ENCODE measurements around the gene TMX2.

- TF ChIP-seq, protein P1, sequence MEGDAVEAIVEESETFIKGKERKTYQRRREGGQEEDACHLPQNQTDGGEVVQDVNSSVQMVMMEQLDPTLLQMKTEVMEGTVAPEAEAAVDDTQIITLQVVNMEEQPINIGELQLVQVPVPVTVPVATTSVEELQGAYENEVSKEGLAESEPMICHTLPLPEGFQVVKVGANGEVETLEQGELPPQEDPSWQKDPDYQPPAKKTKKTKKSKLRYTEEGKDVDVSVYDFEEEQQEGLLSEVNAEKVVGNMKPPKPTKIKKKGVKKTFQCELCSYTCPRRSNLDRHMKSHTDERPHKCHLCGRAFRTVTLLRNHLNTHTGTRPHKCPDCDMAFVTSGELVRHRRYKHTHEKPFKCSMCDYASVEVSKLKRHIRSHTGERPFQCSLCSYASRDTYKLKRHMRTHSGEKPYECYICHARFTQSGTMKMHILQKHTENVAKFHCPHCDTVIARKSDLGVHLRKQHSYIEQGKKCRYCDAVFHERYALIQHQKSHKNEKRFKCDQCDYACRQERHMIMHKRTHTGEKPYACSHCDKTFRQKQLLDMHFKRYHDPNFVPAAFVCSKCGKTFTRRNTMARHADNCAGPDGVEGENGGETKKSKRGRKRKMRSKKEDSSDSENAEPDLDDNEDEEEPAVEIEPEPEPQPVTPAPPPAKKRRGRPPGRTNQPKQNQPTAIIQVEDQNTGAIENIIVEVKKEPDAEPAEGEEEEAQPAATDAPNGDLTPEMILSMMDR (IDR thresholded peaks at IDR 0.05 in 2 of 3, conservative IDR thresholded peaks at IDR 0.05 in 1 of 3; ENCODE audit: control insufficient read depth in 2 of 3, extremely low read depth in 1 of 3, insufficient read depth in 1 of 3, low read depth in 3 of 3, low read length in 3 of 3) = peak in 2 of 3 experiments; percentile 18 to 42; a peak in 2 of 6 replicates
- TF ChIP-seq RAD21 (IDR thresholded peaks at IDR 0.05; ENCODE audit: insufficient read depth, low read depth, low read length) (0 out of 2 replicates have a peak, but pooled peaks have one; percentile 15), KDM1A (IDR thresholded peaks at IDR 0.05; ENCODE audit: borderline replicate concordance) (no peak), FOXK2 (IDR thresholded peaks at IDR 0.05) (no peak), RCOR1 (conservative IDR thresholded peaks at IDR 0.05; ENCODE audit: low read depth, low read length) (no peak), YY1 (IDR thresholded peaks at IDR 0.05; ENCODE audit: low read depth, low read length) (no peak), PML (IDR thresholded peaks at IDR 0.05; ENCODE audit: low read length) (no peak), POLR2AphosphoS5 (IDR thresholded peaks at IDR 0.05; ENCODE audit: low read length) (no peak), REST (IDR thresholded peaks at IDR 0.05; ENCODE audit: low read depth, low read length) (no peak), RFX5 (IDR thresholded peaks at IDR 0.05; ENCODE audit: low read depth, low read length) (no peak), CBX5 (IDR thresholded peaks at IDR 0.05; ENCODE audit: low read depth) (no peak), TBL1XR1 (IDR thresholded peaks at IDR 0.05; ENCODE audit: low read depth, low read length) (no peak)
These were observed 37.0 kb upstream of the TMX2 start for GRCh38 chr11:57675176-57675941.
